HG03159 (cell line): ENCODE data around the gene PTPRM.
"Not testable (repeated sequence)": the region's sequence is repeated elsewhere in the genome, so short reads cannot be mapped to it uniquely, and the experiment has no call there.

Experiments
- ATAC-seq: cut with Tn5 transposase; IDR thresholded peaks from one replicate; pipeline ENCODE4 v1.9.1; 2021; ENCODE audit warnings: mild to moderate bottlenecking, moderate library complexity; ENCODE audit not compliant: unreplicated experiment

The PTPRM gene

GRCh38 chr18:7924616-7925015, 357.5 kb downstream of the PTPRM start:
- ATAC-seq: no peak

GRCh38 chr18:7926526-7926925, 359.4 kb downstream of the PTPRM start:
- no peak for ATAC-seq

- ATAC-seq: no peak
Measured at GRCh38 chr18:7927119-7927518, 360.0 kb downstream of the PTPRM start.

GRCh38 chr18:7931763-7932162, 364.6 kb downstream of the PTPRM start:
- no peak for ATAC-seq

- ATAC-seq: no peak
Measured at GRCh38 chr18:7937268-7937667, 370.2 kb downstream of the PTPRM start.

GRCh38 chr18:7939521-7939920, 372.4 kb downstream of the PTPRM start:
- ATAC-seq: no peak

GRCh38 chr18:7940379-7940778, 373.3 kb downstream of the PTPRM start:
- ATAC-seq: no peak

GRCh38 chr18:7940971-7941370, 373.9 kb downstream of the PTPRM start:
- ATAC-seq: no peak

GRCh38 chr18:7941533-7941932, 374.4 kb downstream of the PTPRM start:
- ATAC-seq: no peak

GRCh38 chr18:7945882-7946281, 378.8 kb downstream of the PTPRM start:
- no peak for ATAC-seq

- ATAC-seq: no peak
Measured at GRCh38 chr18:7946734-7947377, 379.7 kb downstream of the PTPRM start.

- ATAC-seq: no peak
Measured at GRCh38 chr18:7950380-7951136, 383.4 kb downstream of the PTPRM start.

- peak; percentile 83 for ATAC-seq
Measured at GRCh38 chr18:7953095-7953958, 386.2 kb downstream of the PTPRM start.

- ATAC-seq: no peak
Measured at GRCh38 chr18:7954238-7954637, 387.1 kb downstream of the PTPRM start.

GRCh38 chr18:7955175-7955574, 388.1 kb downstream of the PTPRM start:
- ATAC-seq: no peak

- ATAC-seq: no peak
Measured at GRCh38 chr18:7957297-7957696, 390.2 kb downstream of the PTPRM start.

GRCh38 chr18:7958081-7958896, 391.2 kb downstream of the PTPRM start:
- peak; percentile 59 for ATAC-seq

GRCh38 chr18:7958897-7959146, 391.7 kb downstream of the PTPRM start:
- ATAC-seq: no peak

- ATAC-seq: not testable (repeated sequence)
Measured at GRCh38 chr18:7966682-7967081, 399.6 kb downstream of the PTPRM start.

- ATAC-seq: no peak
Measured at GRCh38 chr18:7974200-7974874, 407.2 kb downstream of the PTPRM start.
